C4-2B (cell line): ENCODE measurements around the gene KLHL15.
"Not testable (repeated sequence)": the region's sequence is repeated elsewhere in the genome, so short reads cannot be mapped to it uniquely, and the experiment has no call there.

Experiments
- H3K27ac ChIP-seq: fragments of 450-650 bp; 2 replicates; pipeline ENCODE4 v1.5.1; 2017
- ZFX ChIP-seq: fragments of 450-650 bp; IDR thresholded peaks from 2 replicates; pipeline ENCODE4 v1.6.1; 2017
- TF ChIP-seq, protein P1 (sequence below): fragments of 450-650 bp; conservative IDR thresholded peaks from 2 replicates; pipeline ENCODE4 v1.5.1; 2017; ENCODE audit warnings: mild to moderate bottlenecking

KLHL15 gene

DNA sequence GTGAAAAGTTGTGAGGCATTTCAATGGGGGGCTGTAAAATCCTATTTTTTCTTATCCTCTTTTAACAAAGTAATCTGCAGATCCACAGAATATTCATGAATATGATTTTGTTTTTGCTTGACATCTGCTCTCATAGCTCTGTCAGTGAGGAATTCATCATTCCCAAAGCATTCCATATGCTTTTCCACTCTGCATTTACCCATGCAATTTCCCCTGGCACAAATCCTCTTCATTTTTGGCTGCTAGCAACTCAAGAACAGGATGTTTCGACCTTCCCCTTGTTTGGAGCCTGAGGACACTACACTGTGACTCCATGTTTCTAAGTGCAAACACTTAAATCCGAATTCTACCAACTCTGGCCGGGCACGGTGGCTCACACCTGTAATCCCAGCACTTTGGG is 48.5 kb downstream of the KLHL15 start:
- H3K27ac ChIP-seq = no peak overlapping the region
- TF ChIP-seq ZFX = no peak
- TF ChIP-seq, protein P1, sequence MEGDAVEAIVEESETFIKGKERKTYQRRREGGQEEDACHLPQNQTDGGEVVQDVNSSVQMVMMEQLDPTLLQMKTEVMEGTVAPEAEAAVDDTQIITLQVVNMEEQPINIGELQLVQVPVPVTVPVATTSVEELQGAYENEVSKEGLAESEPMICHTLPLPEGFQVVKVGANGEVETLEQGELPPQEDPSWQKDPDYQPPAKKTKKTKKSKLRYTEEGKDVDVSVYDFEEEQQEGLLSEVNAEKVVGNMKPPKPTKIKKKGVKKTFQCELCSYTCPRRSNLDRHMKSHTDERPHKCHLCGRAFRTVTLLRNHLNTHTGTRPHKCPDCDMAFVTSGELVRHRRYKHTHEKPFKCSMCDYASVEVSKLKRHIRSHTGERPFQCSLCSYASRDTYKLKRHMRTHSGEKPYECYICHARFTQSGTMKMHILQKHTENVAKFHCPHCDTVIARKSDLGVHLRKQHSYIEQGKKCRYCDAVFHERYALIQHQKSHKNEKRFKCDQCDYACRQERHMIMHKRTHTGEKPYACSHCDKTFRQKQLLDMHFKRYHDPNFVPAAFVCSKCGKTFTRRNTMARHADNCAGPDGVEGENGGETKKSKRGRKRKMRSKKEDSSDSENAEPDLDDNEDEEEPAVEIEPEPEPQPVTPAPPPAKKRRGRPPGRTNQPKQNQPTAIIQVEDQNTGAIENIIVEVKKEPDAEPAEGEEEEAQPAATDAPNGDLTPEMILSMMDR = no peak

- not testable (repeated sequence) for H3K27ac ChIP-seq
These were observed 61.4 kb downstream of the KLHL15 start for GRCh38 chrX:23965630-23966029.

GRCh38 chrX:23964191-23964590 is 62.8 kb downstream of the KLHL15 start:
- TF ChIP-seq, protein P1 = no peak
- TF ChIP-seq ZFX = no peak

DNA sequence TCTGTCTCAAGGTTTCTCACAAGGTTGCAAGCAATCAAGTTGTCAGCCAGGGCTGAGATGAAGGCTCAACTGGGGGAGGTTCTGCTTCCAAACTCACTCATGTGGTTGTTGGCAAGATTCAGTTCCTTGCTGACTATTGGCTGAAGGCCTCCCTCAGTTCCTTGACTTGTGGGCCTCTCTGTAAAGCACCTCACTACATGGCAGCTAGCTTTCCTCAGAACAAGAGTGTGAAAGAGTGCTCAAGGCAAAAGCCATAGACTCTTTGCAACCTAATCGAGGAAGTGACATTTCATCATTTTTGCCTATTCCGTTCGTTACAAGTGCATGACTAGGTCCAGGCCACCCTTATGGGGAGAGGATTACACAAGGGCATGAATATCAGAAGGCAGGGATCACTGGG is 67.2 kb downstream of the KLHL15 start:
- no peak overlapping the region for H3K27ac ChIP-seq
- TF ChIP-seq, protein P1 = no peak
- no peak for TF ChIP-seq ZFX

More at GRCh38 chrX:23964191-23964590, 62.8 kb downstream of the KLHL15 start:
- H3K27ac ChIP-seq = no peak overlapping the region

DNA sequence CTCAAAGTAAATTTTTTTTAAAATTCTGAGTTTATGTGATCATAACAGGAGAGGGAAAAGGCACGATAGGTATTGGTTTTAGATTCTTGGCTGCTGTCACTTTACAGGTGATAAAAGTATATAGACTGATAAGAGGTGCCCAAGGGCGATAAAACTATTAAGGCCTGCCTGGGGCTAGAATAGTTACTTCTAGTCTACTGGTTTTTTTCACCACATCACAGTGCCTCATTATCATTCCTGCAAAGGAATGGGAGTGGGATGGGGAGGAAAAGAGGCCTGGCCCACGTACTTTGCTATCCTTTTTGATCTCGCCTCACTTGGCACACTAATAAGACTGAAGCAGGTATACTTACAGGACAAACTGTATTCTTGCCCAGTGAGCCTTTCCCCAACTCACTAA is 72.6 kb downstream of the KLHL15 start:
- no peak overlapping the region for H3K27ac ChIP-seq
- no peak for TF ChIP-seq ZFX
- TF ChIP-seq, protein P1 = no peak

DNA sequence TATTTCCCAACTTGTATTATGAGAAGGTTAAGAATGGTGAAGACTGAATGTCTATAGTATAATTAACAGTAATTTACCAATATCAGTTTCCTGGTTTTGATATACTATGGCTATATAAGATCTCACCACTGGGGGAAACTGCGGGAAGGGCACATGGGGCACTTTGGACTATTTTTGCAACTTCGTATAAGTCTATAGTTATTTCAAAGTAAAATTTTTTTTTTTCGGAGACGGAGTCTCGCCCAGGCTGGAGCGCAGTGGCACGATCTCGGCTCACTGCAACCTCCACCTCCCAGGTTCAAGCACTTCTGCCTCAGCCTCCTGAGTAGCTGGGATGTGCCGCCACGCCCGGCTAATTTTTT is 73.1 kb downstream of the KLHL15 start:
- no peak overlapping the region for H3K27ac ChIP-seq
- TF ChIP-seq ZFX = no peak
- TF ChIP-seq, protein P1 = no peak; the same call in 1 of the 2 replicates

- no peak overlapping the region for H3K27ac ChIP-seq
- TF ChIP-seq, protein P1 = no peak
- TF ChIP-seq ZFX = no peak
These were observed 73.7 kb downstream of the KLHL15 start for GRCh38 chrX:23952984-23953907.

GRCh38 chrX:23952391-23952790 is 74.6 kb downstream of the KLHL15 start:
- H3K27ac ChIP-seq = no peak overlapping the region
- TF ChIP-seq, protein P1 = no peak
- no peak for TF ChIP-seq ZFX
